ENCODE measurements around the gene SORL1. TPM values are rescaled to one million over a fixed set of nuclear protein-coding genes. Genes with fewer than 3 reads are reported as not detected.

SORL1 gene
- total RNA-seq, 1 experiment from 2014 or later, result 197 TPM

GRCh38 chr11:121514432-121515334 is 62.6 kb downstream of the SORL1 start:
- Histone ChIP-seq H3K9me2 (replicated peaks; ENCODE audit: insufficient read depth, low read length) (no peaks in the 10 kb centered on the region), H3K4me2 (ENCODE audit: low read depth, low read length, poor library complexity, severe bottlenecking) (no peak overlapping the region), H2AFZ (ENCODE audit: low read length) (no peak overlapping the region), H4K20me1 (ENCODE audit: insufficient read depth, low read depth, low read length) (0 out of 2 replicates have a peak, but pooled peaks cover 7% of the 10 kb centered on the region), H3K27ac (ENCODE audit: low read length) (no peak overlapping the region), H3K79me2 (ENCODE audit: low read length) (peaks cover 81% of the 10 kb centered on the region), H3K4me3 (ENCODE audit: low read length) (no peak overlapping the region), H3K4me1 (ENCODE audit: low read length) (peaks cover 38% of the 10 kb centered on the region), H3K9me3 (ENCODE audit: low read length) (no peaks in the 10 kb centered on the region), H3K36me3 (ENCODE audit: insufficient read depth, low read length) (peaks cover 54% of the 10 kb centered on the region; the same call in 1 of the 2 replicates), H3K9ac (ENCODE audit: low read length) (no peak overlapping the region), H3K27me3 (ENCODE audit: low read length) (no peaks in the 10 kb centered on the region)
- DNase-seq, result no peak

GRCh38 chr11:121515335-121515671 is 63.2 kb downstream of the SORL1 start:
- H3K4me1 ChIP-seq (ENCODE audit: low read length), result peaks cover 40% of the 10 kb centered on the region
- H3K27me3 ChIP-seq (ENCODE audit: low read length), result no peaks in the 10 kb centered on the region
- no peaks in the 10 kb centered on the region for H3K9me2 ChIP-seq (replicated peaks; ENCODE audit: insufficient read depth, low read length)
- H3K9me3 ChIP-seq (ENCODE audit: low read length), result no peaks in the 10 kb centered on the region
- H3K4me3 ChIP-seq (ENCODE audit: low read length), result no peak overlapping the region
- H3K36me3 ChIP-seq (ENCODE audit: insufficient read depth, low read length), result peaks cover 49% of the 10 kb centered on the region; the same call in 1 of the 2 replicates
- H3K4me2 ChIP-seq (ENCODE audit: low read depth, low read length, poor library complexity, severe bottlenecking), result no peak overlapping the region
- peaks cover 76% of the 10 kb centered on the region for H3K79me2 ChIP-seq (ENCODE audit: low read length)
- no peak overlapping the region for H3K27ac ChIP-seq (ENCODE audit: low read length)
- no peak overlapping the region for H3K9ac ChIP-seq (ENCODE audit: low read length)
- H4K20me1 ChIP-seq (ENCODE audit: insufficient read depth, low read depth, low read length), result 0 out of 2 replicates have a peak, but pooled peaks cover 7% of the 10 kb centered on the region
- no peak overlapping the region for H2AFZ ChIP-seq (ENCODE audit: low read length)
- DNase-seq, result no peak

- no peak overlapping the region for H3K27ac ChIP-seq (ENCODE audit: low read length)
- no peaks in the 10 kb centered on the region for H3K9me3 ChIP-seq (ENCODE audit: low read length)
- 0 out of 2 replicates have a peak, but pooled peaks cover 7% of the 10 kb centered on the region for H4K20me1 ChIP-seq (ENCODE audit: insufficient read depth, low read depth, low read length)
- no peaks in the 10 kb centered on the region for H3K9me2 ChIP-seq (replicated peaks; ENCODE audit: insufficient read depth, low read length)
- DNase-seq, result no peak
- peaks cover 42% of the 10 kb centered on the region for H3K4me1 ChIP-seq (ENCODE audit: low read length)
- H3K79me2 ChIP-seq (ENCODE audit: low read length), result peaks cover 68% of the 10 kb centered on the region
- H3K36me3 ChIP-seq (ENCODE audit: insufficient read depth, low read length), result peaks cover 46% of the 10 kb centered on the region
- no peak overlapping the region for H2AFZ ChIP-seq (ENCODE audit: low read length)
- H3K27me3 ChIP-seq (ENCODE audit: low read length), result no peaks in the 10 kb centered on the region
- H3K4me2 ChIP-seq (ENCODE audit: low read depth, low read length, poor library complexity, severe bottlenecking), result no peak overlapping the region
- H3K9ac ChIP-seq (ENCODE audit: low read length), result no peak overlapping the region
- no peak overlapping the region for H3K4me3 ChIP-seq (ENCODE audit: low read length)
Observed at GRCh38 chr11:121517996-121518395, 65.9 kb downstream of the SORL1 start.

GRCh38 chr11:121520243-121521144 is 68.4 kb downstream of the SORL1 start:
- peak overlapping the region; percentile 25 for H3K4me2 ChIP-seq (ENCODE audit: low read depth, low read length, poor library complexity, severe bottlenecking)
- H3K79me2 ChIP-seq (ENCODE audit: low read length), result peaks cover 59% of the 10 kb centered on the region
- no peak overlapping the region for H3K4me3 ChIP-seq (ENCODE audit: low read length)
- H3K4me1 ChIP-seq (ENCODE audit: low read length), result peaks cover 42% of the 10 kb centered on the region
- no peaks in the 10 kb centered on the region for H3K9me3 ChIP-seq (ENCODE audit: low read length)
- DNase-seq, result no peak
- H3K36me3 ChIP-seq (ENCODE audit: insufficient read depth, low read length), result peaks cover 48% of the 10 kb centered on the region
- 0 out of 2 replicates have a peak, but pooled peaks cover 4% of the 10 kb centered on the region for H4K20me1 ChIP-seq (ENCODE audit: insufficient read depth, low read depth, low read length)
- H3K27ac ChIP-seq (ENCODE audit: low read length), result peak overlapping the region; percentile 54
- H3K9me2 ChIP-seq (replicated peaks; ENCODE audit: insufficient read depth, low read length), result no peaks in the 10 kb centered on the region
- H3K27me3 ChIP-seq (ENCODE audit: low read length), result no peaks in the 10 kb centered on the region
- no peak overlapping the region for H2AFZ ChIP-seq (ENCODE audit: low read length)
- no peak overlapping the region for H3K9ac ChIP-seq (ENCODE audit: low read length)

- Histone ChIP-seq H3K4me2 (ENCODE audit: low read depth, low read length, poor library complexity, severe bottlenecking) (no peak overlapping the region), H3K4me3 (ENCODE audit: low read length) (no peak overlapping the region), H3K4me1 (ENCODE audit: low read length) (peaks cover 42% of the 10 kb centered on the region), H3K9me2 (replicated peaks; ENCODE audit: insufficient read depth, low read length) (no peaks in the 10 kb centered on the region), H3K79me2 (ENCODE audit: low read length) (peaks cover 60% of the 10 kb centered on the region), H3K9ac (ENCODE audit: low read length) (no peak overlapping the region), H2AFZ (ENCODE audit: low read length) (no peak overlapping the region), H3K27me3 (ENCODE audit: low read length) (no peaks in the 10 kb centered on the region), H3K36me3 (ENCODE audit: insufficient read depth, low read length) (peaks cover 50% of the 10 kb centered on the region), H4K20me1 (ENCODE audit: insufficient read depth, low read depth, low read length) (0 out of 2 replicates have a peak, but pooled peaks cover 4% of the 10 kb centered on the region), H3K27ac (ENCODE audit: low read length) (peak overlapping the region; percentile 54), H3K9me3 (ENCODE audit: low read length) (no peaks in the 10 kb centered on the region)
- DNase-seq, result peak; percentile 51
Observed at GRCh38 chr11:121521145-121522042, 69.3 kb downstream of the SORL1 start.

- Histone ChIP-seq H3K9ac (ENCODE audit: low read length) (no peak overlapping the region), H3K9me2 (replicated peaks; ENCODE audit: insufficient read depth, low read length) (no peaks in the 10 kb centered on the region), H3K4me1 (ENCODE audit: low read length) (peaks cover 41% of the 10 kb centered on the region), H4K20me1 (ENCODE audit: insufficient read depth, low read depth, low read length) (0 out of 2 replicates have a peak, but pooled peaks cover 4% of the 10 kb centered on the region), H3K27me3 (ENCODE audit: low read length) (no peaks in the 10 kb centered on the region), H3K27ac (ENCODE audit: low read length) (peak overlapping the region; percentile 54; the same call in 1 of the 2 replicates), H3K79me2 (ENCODE audit: low read length) (peaks cover 65% of the 10 kb centered on the region), H3K9me3 (ENCODE audit: low read length) (no peaks in the 10 kb centered on the region), H3K4me3 (ENCODE audit: low read length) (no peak overlapping the region), H3K4me2 (ENCODE audit: low read depth, low read length, poor library complexity, severe bottlenecking) (no peak overlapping the region), H3K36me3 (ENCODE audit: insufficient read depth, low read length) (peaks cover 53% of the 10 kb centered on the region), H2AFZ (ENCODE audit: low read length) (no peak overlapping the region)
- DNase-seq, result no peak
Observed at GRCh38 chr11:121522043-121522941, 70.2 kb downstream of the SORL1 start.

Measured in Karpas-422 (cell line).